ENCODE measurements around the gene STAC. TPM values are rescaled to one million over a fixed set of nuclear protein-coding genes. Genes with fewer than 3 reads are reported as not detected.

The STAC gene
- total and polyA plus RNA-seq, 10 of the 15 experiments (the other 5 are each of a cell fraction or from before 2014, with no cell fraction given) = 0.07 TPM; not detected in 9

GRCh38 chr3:36373666-36374065 lies 6.6 kb upstream of the STAC start:
- RAD21 ChIA-PET (ENCODE audit: unreplicated experiment) = no interaction called here
- BruUV-seq (replicated peaks) = no TSS peak
- ATAC-seq (no peak), DNase-seq (ENCODE audit: low read depth, low spot score) (no peak), FAIRE-seq (no peak)
- SMC1A ChIA-PET (ENCODE audit: uncharacterized antibody, unreplicated experiment) = no interaction called here
- H3K27me3 ChIP-seq (replicated peaks in 1 of 2; ENCODE audit: control insufficient read depth in 2 of 2, insufficient read depth in 2 of 2, low read length in 1 of 2) = no peaks in the 10 kb centered on the region
- no peaks in the 10 kb centered on the region for H3K4me1 ChIP-seq (ENCODE audit: control insufficient read depth, insufficient read depth, low read length)
- CTCF ChIA-PET = no interaction called here
- H3K36me3 ChIP-seq (ENCODE audit: control insufficient read depth in 2 of 2, insufficient read depth in 2 of 2, low read length in 1 of 2) = no peaks in the 10 kb centered on the region
- no peak for TF ChIP-seq FOXK2 (IDR thresholded peaks at IDR 0.05)
- no peak for TF ChIP-seq NR2C1 (IDR thresholded peaks at IDR 0.05)
- no peak for TF ChIP-seq ZBTB33 (IDR thresholded peaks at IDR 0.05)
- no peak for TF ChIP-seq ZNF592 (IDR thresholded peaks at IDR 0.05)
- no peak for TF ChIP-seq E2F4 (IDR thresholded peaks at IDR 0.05; ENCODE audit: low read depth, low read length)
- TF ChIP-seq ZNF274 (IDR thresholded peaks at IDR 0.05; ENCODE audit: insufficient read depth, insufficient read length) = no peak
- no peak for TF ChIP-seq SREBF1 (IDR thresholded peaks at IDR 0.05; ENCODE audit: low read length)
- TF ChIP-seq RELA (IDR thresholded peaks at IDR 0.05; ENCODE audit: borderline replicate concordance, partially characterized antibody) = no peak
- no peak for TF ChIP-seq BRCA1 (IDR thresholded peaks at IDR 0.05; ENCODE audit: low read depth, low read length)
- no peak for TF ChIP-seq E4F1 (IDR thresholded peaks at IDR 0.05; ENCODE audit: borderline replicate concordance, partially characterized antibody)
- no peak for TF ChIP-seq NR2F1 (conservative IDR thresholded peaks at IDR 0.05)
- TF ChIP-seq CREB1 (IDR thresholded peaks at IDR 0.05; ENCODE audit: low read depth) = no peak
- no peak for TF ChIP-seq NRF1 (conservative IDR thresholded peaks at IDR 0.05; ENCODE audit: low read depth, low read length)
- no peak overlapping the region for H3K4me2 ChIP-seq (ENCODE audit: control insufficient read depth, insufficient read depth)
- no peaks in the 10 kb centered on the region for H4K20me1 ChIP-seq (ENCODE audit: control insufficient read depth, insufficient read depth)
- H3K27ac ChIP-seq (ENCODE audit: control insufficient read depth, insufficient read depth) = no peak overlapping the region
- intact Hi-C loops (cut with micrococcal nuclease; ENCODE audit: unreplicated experiment) (no loop called here), in situ Hi-C loops (cut with MboI) (no loop called here)
- H3K9me3 ChIP-seq (replicated peaks; ENCODE audit: control insufficient read depth, insufficient read depth, low read length) = no peaks in the 10 kb centered on the region
- H3K4me3 ChIP-seq = no peak overlapping the region
- POLR2A ChIA-PET = no interaction called here
- no peaks in the 10 kb centered on the region for H3K79me2 ChIP-seq (ENCODE audit: control insufficient read depth, insufficient read depth, low read length)
- WGBS (ENCODE audit: insufficient coverage, insufficient replicate concordance, low lambda C conversion rate, missing lambda C conversion rate) = 11% methylated on average over 3 of the region's 3 CpGs
- H2AFZ ChIP-seq (ENCODE audit: control insufficient read depth, low read depth, low read length) = no peak overlapping the region
- H3K9ac ChIP-seq (ENCODE audit: control insufficient read depth, insufficient read depth, low read length) = no peak overlapping the region
